ENCODE data around the gene GAS2L1. TPM values are rescaled to one million over a fixed set of nuclear protein-coding genes. Genes with fewer than 3 reads are reported as not detected.

Gene GAS2L1
- polyA plus RNA-seq, 1 donor from 2014 or later, result 0.77 TPM

GRCh38 chr22:29260031-29260560 lies 46.4 kb upstream of the GAS2L1 start:
- Histone ChIP-seq H3K9me2 (ENCODE audit: insufficient read depth, low read length) (no peaks in the 10 kb centered on the region), H3K9me3 (ENCODE audit: low read length) (no peaks in the 10 kb centered on the region), H2AFZ (ENCODE audit: low read depth, low read length) (no peak overlapping the region), H3K9ac (ENCODE audit: low read length) (no peak overlapping the region), H3K4me2 (ENCODE audit: low read length) (no peak overlapping the region), H3K27me3 (ENCODE audit: insufficient read depth, low read depth, low read length) (no peaks in the 10 kb centered on the region), H3K79me2 (replicated peaks; ENCODE audit: insufficient read depth, low read length) (no peaks in the 10 kb centered on the region), H3K27ac (ENCODE audit: low read length) (no peak overlapping the region), H4K20me1 (ENCODE audit: insufficient read depth) (no peaks in the 10 kb centered on the region), H3F3A (ENCODE audit: insufficient read depth, low read length, poor library complexity, severe bottlenecking) (no peaks in the 10 kb centered on the region), H3K36me3 (ENCODE audit: insufficient read depth, low read length) (no peaks in the 10 kb centered on the region), H3K4me3 (ENCODE audit: low read length) (no peak overlapping the region)
- TF ChIP-seq CTCF (IDR thresholded peaks at IDR 0.05; ENCODE audit: poor library complexity, severe bottlenecking) (no peak), POLR2AphosphoS5 (IDR thresholded peaks at IDR 0.05) (no peak), SMC3 (conservative IDR thresholded peaks at IDR 0.05; ENCODE audit: poor library complexity) (no peak), EP300 (conservative IDR thresholded peaks at IDR 0.05; ENCODE audit: poor library complexity, severe bottlenecking) (no peak), TAF1 (IDR thresholded peaks at IDR 0.05; ENCODE audit: low read depth) (no peak), REST (IDR thresholded peaks at IDR 0.05; ENCODE audit: borderline replicate concordance) (no peak), MXI1 (conservative IDR thresholded peaks at IDR 0.05; ENCODE audit: poor library complexity, severe bottlenecking) (no peak), RAD21 (conservative IDR thresholded peaks at IDR 0.05) (no peak), EZH2 (IDR thresholded peaks at IDR 0.05; ENCODE audit: borderline replicate concordance, insufficient read depth, low read length, poor library complexity, severe bottlenecking) (no peak)

DNA sequence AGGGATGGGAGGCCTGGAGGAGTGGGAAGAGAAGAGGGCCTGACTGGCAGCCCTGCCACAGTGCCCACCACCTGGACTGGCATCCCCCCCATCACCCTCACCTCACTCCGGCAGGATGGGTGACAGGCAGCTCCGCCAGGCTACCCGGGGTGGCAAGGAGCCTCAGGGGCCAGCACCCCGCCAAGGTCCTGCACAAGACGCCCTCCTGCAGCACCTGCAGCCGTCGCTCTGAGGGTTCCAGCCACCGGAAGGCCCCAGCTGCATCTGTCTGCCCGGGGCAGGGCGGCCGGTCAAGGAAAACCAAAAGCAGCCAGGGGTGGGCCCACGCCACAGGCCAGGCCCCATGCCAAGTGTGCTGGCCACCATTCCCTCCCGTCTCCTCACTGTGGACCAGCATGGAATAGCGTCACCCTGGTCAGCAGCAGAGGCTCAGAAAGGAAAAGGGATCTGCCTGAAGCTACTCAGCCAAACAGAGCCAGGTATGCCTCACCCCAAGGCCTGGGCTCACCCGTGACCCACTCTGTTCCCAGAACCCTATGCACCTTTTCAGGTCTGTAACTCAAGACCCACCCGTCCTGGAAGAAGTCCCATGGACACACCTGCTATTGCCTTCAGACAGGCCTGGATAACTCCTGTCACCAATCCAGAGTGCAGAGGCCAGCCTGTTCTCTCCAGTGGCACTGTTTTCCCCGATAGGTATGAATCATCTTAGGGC lies 45.7 kb upstream of the GAS2L1 start:
- Histone ChIP-seq H3K9ac (ENCODE audit: low read length) (no peak overlapping the region), H3K79me2 (replicated peaks; ENCODE audit: insufficient read depth, low read length) (no peaks in the 10 kb centered on the region), H3K4me3 (ENCODE audit: low read length) (no peak overlapping the region), H3K9me3 (ENCODE audit: low read length) (no peaks in the 10 kb centered on the region), H3K4me2 (ENCODE audit: low read length) (no peak overlapping the region), H3K9me2 (ENCODE audit: insufficient read depth, low read length) (no peaks in the 10 kb centered on the region), H3K27ac (ENCODE audit: low read length) (no peak overlapping the region), H3K27me3 (ENCODE audit: insufficient read depth, low read depth, low read length) (no peaks in the 10 kb centered on the region), H3K36me3 (ENCODE audit: insufficient read depth, low read length) (no peaks in the 10 kb centered on the region), H2AFZ (ENCODE audit: low read depth, low read length) (no peak overlapping the region), H3F3A (ENCODE audit: insufficient read depth, low read length, poor library complexity, severe bottlenecking) (no peaks in the 10 kb centered on the region), H4K20me1 (ENCODE audit: insufficient read depth) (no peaks in the 10 kb centered on the region)
- TF ChIP-seq MXI1 (conservative IDR thresholded peaks at IDR 0.05; ENCODE audit: poor library complexity, severe bottlenecking), result no peak
- TF ChIP-seq TAF1 (IDR thresholded peaks at IDR 0.05; ENCODE audit: low read depth), result no peak
- no peak for TF ChIP-seq POLR2AphosphoS5 (IDR thresholded peaks at IDR 0.05)
- TF ChIP-seq CTCF (IDR thresholded peaks at IDR 0.05; ENCODE audit: poor library complexity, severe bottlenecking), result no peak
- TF ChIP-seq SMC3 (conservative IDR thresholded peaks at IDR 0.05; ENCODE audit: poor library complexity), result no peak
- TF ChIP-seq EZH2 (IDR thresholded peaks at IDR 0.05; ENCODE audit: borderline replicate concordance, insufficient read depth, low read length, poor library complexity, severe bottlenecking), result no peak
- TF ChIP-seq RAD21 (conservative IDR thresholded peaks at IDR 0.05), result no peak
- no peak for TF ChIP-seq EP300 (conservative IDR thresholded peaks at IDR 0.05; ENCODE audit: poor library complexity, severe bottlenecking)
- no peak for TF ChIP-seq REST (IDR thresholded peaks at IDR 0.05; ENCODE audit: borderline replicate concordance)
